ENCODE results near the gene KRT33B.

GRCh38 chr17:41407226-41407625, 37.6 kb upstream of the KRT33B start:
- no peak for TF ChIP-seq POLR2AphosphoS5 (IDR thresholded peaks at IDR 0.05; ENCODE audit: low read depth, low read length)
- no peak for TF ChIP-seq SIN3A (IDR thresholded peaks at IDR 0.05; ENCODE audit: borderline replicate concordance, insufficient read depth, low read depth, low read length)
- no peak for TF ChIP-seq CTCF (IDR thresholded peaks at IDR 0.05)
- no peak for TF ChIP-seq REST (IDR thresholded peaks at IDR 0.05; ENCODE audit: insufficient read depth in 1 of 2, low read depth in 2 of 2, low read length in 1 of 2)

Measured in Panc1 (cell line).